IPS-18c (cell line): Measurements from ENCODE around the gene TTC1.
"Not testable (repeated sequence)": the region's sequence is repeated elsewhere in the genome, so short reads cannot be mapped to it uniquely, and the experiment has no call there.

Experiments
- H3K4me3 ChIP-seq: 2 replicates; pipeline ENCODE4 v1.7.0; 2013; ENCODE audit warnings: low read depth, mild to moderate bottlenecking, low read length, moderate library complexity; ENCODE audit not compliant: insufficient read depth
- H3K9me3 ChIP-seq: one replicate; pipeline ENCODE4 v1.6.1; 2013; ENCODE audit warnings: mild to moderate bottlenecking, low read length, moderate library complexity; ENCODE audit not compliant: control insufficient read depth, insufficient read depth

Gene TTC1

DNA sequence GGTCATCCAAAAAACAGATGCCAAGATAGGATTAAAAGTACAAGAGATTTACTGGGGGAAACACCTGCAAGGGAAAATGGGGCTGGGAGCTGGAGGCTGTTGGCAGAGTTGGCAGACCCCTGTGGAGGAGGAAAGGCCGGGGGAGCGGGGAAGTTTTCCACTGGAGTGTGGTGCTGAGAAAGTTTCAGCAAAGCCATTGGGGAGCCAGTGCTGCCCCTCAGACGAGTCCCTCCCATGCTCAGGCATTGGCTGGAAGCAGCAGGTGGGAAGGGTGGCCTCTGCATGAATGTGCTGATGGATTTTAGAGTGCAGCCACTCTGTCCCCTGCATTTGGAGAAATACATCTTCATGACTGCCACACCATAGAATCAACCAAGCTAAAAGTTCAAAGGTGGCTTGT lies 52.8 kb downstream of the TTC1 start:
- Histone ChIP-seq H3K4me3 (no peak overlapping the region), H3K9me3 (no peaks in the 10 kb centered on the region)

GRCh38 chr5:160064417-160064810 lies 55.5 kb downstream of the TTC1 start:
- no peak overlapping the region for H3K4me3 ChIP-seq
- H3K9me3 ChIP-seq = no peaks in the 10 kb centered on the region

DNA sequence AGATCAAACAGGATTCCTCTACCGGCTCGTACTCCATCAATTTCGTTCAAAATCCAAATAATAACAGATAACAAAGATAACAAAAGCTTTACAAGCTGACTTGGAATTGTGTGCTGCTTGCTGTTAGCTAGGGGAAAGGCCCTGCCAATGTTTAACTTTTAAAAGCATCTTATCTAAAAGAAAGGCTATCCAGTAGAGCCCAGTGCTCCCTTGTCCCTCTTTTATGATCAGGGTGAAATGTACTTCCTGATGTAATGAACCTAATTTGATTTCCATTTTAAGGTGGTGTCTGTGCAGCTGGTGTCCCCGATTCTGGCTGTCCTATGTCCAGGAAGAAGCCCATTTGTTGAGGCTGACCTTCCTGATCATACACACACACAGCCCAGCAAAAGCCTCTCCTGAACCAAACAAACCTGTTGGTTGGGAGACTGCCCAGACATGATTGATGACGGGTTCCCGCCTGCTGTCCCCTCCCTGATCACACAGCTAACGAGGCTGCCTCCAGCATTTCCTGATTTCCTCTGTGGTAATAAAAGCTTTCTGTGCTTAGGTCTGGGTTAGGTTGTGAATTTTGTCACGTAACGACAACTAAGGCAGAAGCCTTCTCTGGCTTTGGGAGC lies 56.2 kb downstream of the TTC1 start:
- Histone ChIP-seq H3K4me3 (no peak overlapping the region), H3K9me3 (no peaks in the 10 kb centered on the region)

- H3K9me3 ChIP-seq, H3K4me3 ChIP-seq: not testable (repeated sequence)
These were observed 60.2 kb downstream of the TTC1 start for GRCh38 chr5:160069120-160069519.

- no peak overlapping the region for H3K4me3 ChIP-seq
- H3K9me3 ChIP-seq = no peaks in the 10 kb centered on the region
These were observed 62.6 kb downstream of the TTC1 start for GRCh38 chr5:160071516-160071915.

- no peak overlapping the region for H3K4me3 ChIP-seq
These were observed 63.0 kb downstream of the TTC1 start for GRCh38 chr5:160071916-160072315.

DNA sequence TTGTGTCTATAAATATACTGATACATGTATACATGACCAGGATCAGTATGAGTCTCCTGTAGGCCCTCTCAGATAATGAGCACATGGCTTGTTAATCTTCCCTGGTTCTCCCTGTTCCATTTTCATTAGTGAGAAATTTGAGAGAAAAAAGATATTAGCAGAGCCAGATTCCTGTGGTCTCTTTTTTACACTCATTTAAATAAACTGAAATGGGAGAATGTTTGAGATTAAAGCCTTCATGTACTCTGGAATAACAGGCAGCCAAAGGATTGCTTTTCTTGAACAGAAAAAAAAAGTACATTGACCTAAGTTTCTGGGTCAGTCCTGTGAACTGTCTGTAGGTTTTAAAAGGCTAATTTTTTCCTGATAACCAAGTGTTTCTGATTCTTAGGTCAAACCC lies 66.1 kb downstream of the TTC1 start:
- no peaks in the 10 kb centered on the region for H3K9me3 ChIP-seq
- no peak overlapping the region for H3K4me3 ChIP-seq

More at GRCh38 chr5:160071916-160072315, 63.0 kb downstream of the TTC1 start:
- no peaks in the 10 kb centered on the region for H3K9me3 ChIP-seq

GRCh38 chr5:160076997-160077396 lies 68.1 kb downstream of the TTC1 start:
- Histone ChIP-seq H3K9me3 (no peaks in the 10 kb centered on the region), H3K4me3 (no peak overlapping the region)

DNA sequence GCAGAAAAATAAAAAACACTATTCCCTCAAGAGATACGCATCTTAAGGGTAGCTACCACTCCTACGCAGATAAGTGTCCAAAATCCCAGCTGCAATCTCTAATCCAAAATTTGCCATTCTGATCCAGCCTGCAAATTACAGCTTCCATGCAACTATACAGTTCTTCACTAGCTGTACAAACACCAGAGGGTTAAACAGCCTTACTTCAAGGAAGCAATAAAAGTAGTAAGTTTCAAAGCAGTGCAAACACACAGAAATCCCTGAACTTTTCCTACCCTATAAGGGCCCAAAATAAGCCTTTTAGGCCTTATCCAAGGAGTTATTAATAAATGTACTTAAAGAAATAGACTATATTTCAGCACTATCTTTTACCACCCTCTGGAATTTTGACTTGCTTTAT lies 70.8 kb downstream of the TTC1 start:
- no peaks in the 10 kb centered on the region for H3K9me3 ChIP-seq

DNA sequence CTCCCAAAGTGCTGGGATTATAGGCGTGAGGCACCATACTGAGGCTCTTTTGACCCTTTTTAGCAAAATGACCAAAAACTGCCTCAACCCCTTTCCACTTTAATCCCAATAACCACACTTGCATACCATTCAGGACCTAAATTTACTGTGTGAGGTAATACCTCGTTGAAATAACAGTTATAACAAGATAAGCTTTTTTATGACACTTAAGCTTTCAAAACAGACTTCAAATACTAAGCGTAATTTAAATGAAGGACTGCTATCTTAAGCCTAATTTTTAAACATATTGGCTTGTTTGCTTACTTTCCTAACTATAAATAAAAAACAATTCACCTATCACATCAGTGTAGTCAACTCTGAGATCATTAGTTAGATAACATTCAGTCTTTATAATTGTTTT lies 72.6 kb downstream of the TTC1 start:
- H3K9me3 ChIP-seq = no peaks in the 10 kb centered on the region
- no peak overlapping the region for H3K4me3 ChIP-seq

More for the DNA sequence above, 70.8 kb downstream of the TTC1 start:
- no peak overlapping the region for H3K4me3 ChIP-seq

DNA sequence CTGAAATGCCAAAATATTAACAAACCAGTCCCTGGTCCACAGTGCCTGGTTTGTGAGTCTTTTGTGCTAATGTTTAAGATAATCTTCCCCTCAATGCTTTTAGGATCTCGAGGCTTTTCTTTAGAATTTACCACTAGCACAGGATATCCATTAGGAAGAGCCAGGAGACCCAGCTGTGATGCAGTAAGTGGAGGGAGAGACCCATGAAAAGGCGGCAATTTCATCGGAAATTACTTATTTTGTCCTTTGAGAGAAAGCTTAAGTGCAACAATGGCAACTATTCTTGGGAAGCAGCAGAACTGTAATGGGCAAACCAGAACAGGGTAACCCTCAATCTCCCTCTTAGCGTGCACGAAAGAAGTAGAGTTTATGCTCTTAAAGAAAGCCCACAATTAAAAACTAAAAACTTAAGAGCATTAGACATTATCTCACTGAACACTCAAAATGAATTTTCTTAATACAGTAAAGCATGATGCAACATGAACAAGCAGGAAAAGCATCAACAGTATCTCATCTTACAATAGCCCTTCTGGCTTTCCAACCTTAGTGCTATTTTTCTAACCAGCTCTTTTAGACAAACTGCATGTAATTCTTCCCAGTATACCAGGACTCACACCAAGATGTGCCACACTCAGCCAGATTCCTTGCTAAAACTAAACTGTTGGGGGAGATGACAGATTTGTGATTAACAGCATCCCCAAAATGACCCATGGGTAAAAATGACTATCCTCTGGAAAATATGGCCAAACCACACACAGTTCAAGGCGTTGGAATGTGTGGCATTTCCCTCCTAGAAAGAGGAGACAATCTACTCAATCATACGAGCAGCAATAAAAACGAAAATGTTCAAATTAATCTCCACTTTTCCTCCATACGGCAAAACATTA lies 73.9 kb downstream of the TTC1 start:
- no peaks in the 10 kb centered on the region for H3K9me3 ChIP-seq
- no peak overlapping the region for H3K4me3 ChIP-seq

- no peak overlapping the region for H3K4me3 ChIP-seq
- no peaks in the 10 kb centered on the region for H3K9me3 ChIP-seq
These were observed 74.6 kb downstream of the TTC1 start for GRCh38 chr5:160083501-160083900.

GRCh38 chr5:160084144-160084543 lies 75.2 kb downstream of the TTC1 start:
- H3K4me3 ChIP-seq = no peak overlapping the region
- H3K9me3 ChIP-seq = no peaks in the 10 kb centered on the region

DNA sequence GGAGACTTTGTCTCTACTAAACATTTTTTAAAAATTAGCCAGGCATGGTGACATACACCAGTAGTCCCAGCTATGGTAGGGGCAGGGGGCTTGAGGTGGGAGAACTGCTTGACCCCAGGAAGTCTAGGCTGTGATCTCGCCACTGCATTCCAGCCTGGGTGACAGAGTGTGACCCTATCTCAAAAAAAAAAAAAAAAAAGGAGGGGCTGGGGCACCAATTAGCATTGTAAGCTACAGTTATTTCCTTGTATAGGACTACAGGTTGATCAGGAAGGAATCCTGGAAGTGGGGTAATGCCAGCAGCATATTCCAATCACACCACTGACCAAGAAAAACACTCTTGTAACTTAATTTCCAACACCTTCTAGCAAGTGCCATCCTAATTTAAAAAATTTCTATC lies 78.3 kb downstream of the TTC1 start:
- H3K9me3 ChIP-seq = no peaks in the 10 kb centered on the region
- H3K4me3 ChIP-seq = no peak overlapping the region

- no peak overlapping the region for H3K4me3 ChIP-seq
- no peaks in the 10 kb centered on the region for H3K9me3 ChIP-seq
These were observed 79.9 kb downstream of the TTC1 start for GRCh38 chr5:160088805-160089204.

DNA sequence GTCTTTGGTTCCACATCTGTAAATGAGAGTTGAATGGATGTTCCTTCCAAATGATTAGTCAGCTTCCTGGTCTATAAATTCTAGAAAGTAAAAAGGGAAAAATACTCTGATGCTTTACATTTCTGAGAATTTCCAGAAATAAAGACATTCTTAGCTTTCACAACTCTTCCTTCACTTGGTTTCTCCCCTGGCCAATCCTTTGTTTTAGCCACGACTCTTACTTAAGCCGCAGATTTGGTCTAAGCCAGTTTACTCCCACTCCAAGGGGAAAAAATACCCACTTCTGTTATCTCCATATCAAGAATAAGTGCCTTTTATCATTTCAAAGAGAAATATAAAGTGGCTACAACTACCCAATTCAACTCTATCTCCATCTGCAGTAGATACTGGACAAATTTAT lies 80.6 kb downstream of the TTC1 start:
- H3K4me3 ChIP-seq = no peak overlapping the region
- no peaks in the 10 kb centered on the region for H3K9me3 ChIP-seq

GRCh38 chr5:160090059-160090458 lies 81.1 kb downstream of the TTC1 start:
- H3K9me3 ChIP-seq = no peaks in the 10 kb centered on the region

GRCh38 chr5:160092514-160092913 lies 83.6 kb downstream of the TTC1 start:
- H3K9me3 ChIP-seq = no peaks in the 10 kb centered on the region
- H3K4me3 ChIP-seq = no peak overlapping the region

More at GRCh38 chr5:160090059-160090458, 81.1 kb downstream of the TTC1 start:
- no peak overlapping the region for H3K4me3 ChIP-seq
